Chondrocyte (in vitro differentiated cells): ENCODE data around the gene SNX9. TPM values are rescaled to one million over a fixed set of nuclear protein-coding genes. Genes with fewer than 3 reads are reported as not detected.

ENCODE experiments used
- DNase-seq: peaks from one replicate; pipeline ENCODE4 v3.0.0; 2021; ENCODE audit warnings: mixed read lengths, low spot score
- H3K27ac Mint-ChIP-seq: one replicate; pipeline ENCODE4 v1.8.0; 2021; ENCODE audit warnings: mild to moderate bottlenecking, moderate library complexity, mixed read lengths; ENCODE audit not compliant: unreplicated experiment
- H3K27me3 Mint-ChIP-seq: 2 replicates; pipeline ENCODE4 v1.8.0; 2021; ENCODE audit warnings: low read depth, mixed read lengths
- H3K36me3 Mint-ChIP-seq: 2 replicates; pipeline ENCODE4 v1.8.0; 2021; ENCODE audit warnings: low read depth, mixed read lengths
- H3K4me1 Mint-ChIP-seq: 2 replicates; pipeline ENCODE4 v1.8.0; 2021; ENCODE audit warnings: low read depth, mild to moderate bottlenecking, mixed read lengths
- H3K4me3 Mint-ChIP-seq: one replicate; pipeline ENCODE4 v1.8.0; 2021; ENCODE audit warnings: mild to moderate bottlenecking, moderate library complexity, mixed read lengths; ENCODE audit not compliant: unreplicated experiment
- H3K9me3 Mint-ChIP-seq: 2 replicates; pipeline ENCODE4 v1.8.0; 2021; ENCODE audit warnings: low read depth, mixed read lengths
- CTCF ChIP-seq: fragments of 200-600 bp; sonication (generic); IDR thresholded peaks from 2 replicates; pipeline ENCODE4 v1.5.0; 2021; ENCODE audit warnings: antibody characterized with exemption, mild to moderate bottlenecking, moderate library complexity
- total RNA-seq: library from RNA; stranded (reverse); gene quantifications from 3 replicates; pipeline ENCODE4 v1.2.1, GENCODE V29; 2021

Gene SNX9
- total RNA-seq, 1 donor from 2014 or later: 43.9 TPM

DNA sequence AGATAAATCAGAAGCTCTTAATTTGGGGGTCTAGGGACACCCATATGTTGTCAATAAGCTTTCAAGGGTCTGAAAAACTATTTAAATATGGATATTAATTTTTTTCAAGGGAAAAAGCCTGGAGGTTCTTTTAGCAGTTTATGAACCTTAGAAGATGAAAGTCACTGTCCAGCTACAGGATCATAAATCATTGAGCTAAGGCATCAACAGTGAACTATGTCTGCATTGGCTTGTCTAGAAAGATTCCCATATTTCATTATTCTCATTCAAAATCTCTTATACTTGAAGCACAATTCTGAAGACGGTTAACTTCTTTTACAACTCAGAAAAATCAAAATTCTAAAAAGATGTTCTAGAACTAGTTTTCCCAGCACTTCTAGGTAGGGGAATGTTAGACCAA lies 34.9 kb upstream of the SNX9 start:
- H3K9me3 Mint-ChIP-seq: no peaks in the 10 kb centered on the region
- no peaks in the 10 kb centered on the region for H3K27me3 Mint-ChIP-seq
- TF ChIP-seq CTCF: no peak
- H3K36me3 Mint-ChIP-seq: no peaks in the 10 kb centered on the region
- H3K27ac Mint-ChIP-seq: no peak overlapping the region
- no peak for DNase-seq
- no peak overlapping the region for H3K4me3 Mint-ChIP-seq
- no peaks in the 10 kb centered on the region for H3K4me1 Mint-ChIP-seq

DNA sequence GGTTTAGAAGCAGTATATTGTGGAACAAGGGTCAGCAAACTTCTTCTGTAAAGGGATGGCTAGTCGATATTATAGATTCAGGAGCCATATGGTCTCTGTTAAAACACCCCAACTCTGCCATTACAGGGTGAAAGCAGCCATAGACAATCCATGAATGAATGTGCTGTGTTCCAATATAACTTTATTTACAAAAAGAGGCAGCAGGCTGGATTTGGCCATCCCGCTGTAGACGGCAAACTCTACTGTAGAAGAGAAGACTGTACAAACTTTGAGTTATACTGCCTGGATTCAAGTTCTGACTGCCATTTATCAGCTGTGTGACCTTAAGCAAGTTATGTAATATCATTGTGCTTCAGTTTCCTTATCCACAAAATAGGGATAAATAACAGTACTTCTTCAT lies 33.7 kb upstream of the SNX9 start:
- no peak overlapping the region for H3K27ac Mint-ChIP-seq
- no peaks in the 10 kb centered on the region for H3K36me3 Mint-ChIP-seq
- H3K9me3 Mint-ChIP-seq: no peaks in the 10 kb centered on the region
- H3K27me3 Mint-ChIP-seq: no peaks in the 10 kb centered on the region
- no peak for DNase-seq
- no peaks in the 10 kb centered on the region for H3K4me1 Mint-ChIP-seq
- no peak overlapping the region for H3K4me3 Mint-ChIP-seq
- no peak for TF ChIP-seq CTCF

DNA sequence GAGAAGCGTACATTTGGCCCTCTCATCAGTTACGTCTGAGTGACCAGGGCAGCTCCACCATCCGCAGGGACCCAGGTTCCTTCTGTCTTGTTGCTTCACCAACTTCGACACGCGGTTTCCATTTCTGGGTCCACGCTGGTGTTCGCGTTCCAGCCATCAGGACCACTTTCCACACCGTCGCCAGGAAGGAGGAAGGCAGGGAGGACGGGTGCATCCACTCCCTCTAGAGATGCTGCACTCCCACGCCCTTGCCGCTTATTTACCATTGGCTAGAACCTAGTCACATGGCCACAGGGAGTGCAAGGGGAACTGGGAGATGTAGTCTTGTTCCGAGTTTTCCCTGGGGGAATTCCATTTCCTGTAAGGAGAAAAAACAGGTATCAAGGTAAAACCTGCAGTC lies 33.2 kb upstream of the SNX9 start:
- TF ChIP-seq CTCF: no peak
- no peak for DNase-seq
- H3K4me3 Mint-ChIP-seq: no peak overlapping the region
- H3K4me1 Mint-ChIP-seq: no peaks in the 10 kb centered on the region
- no peaks in the 10 kb centered on the region for H3K36me3 Mint-ChIP-seq
- H3K27me3 Mint-ChIP-seq: no peaks in the 10 kb centered on the region
- H3K27ac Mint-ChIP-seq: no peak overlapping the region
- no peaks in the 10 kb centered on the region for H3K9me3 Mint-ChIP-seq

GRCh38 chr6:157790548-157791160 lies 32.4 kb upstream of the SNX9 start:
- no peak overlapping the region for H3K27ac Mint-ChIP-seq
- no peaks in the 10 kb centered on the region for H3K9me3 Mint-ChIP-seq
- TF ChIP-seq CTCF: no peak
- no peak for DNase-seq
- no peak overlapping the region for H3K4me3 Mint-ChIP-seq
- no peaks in the 10 kb centered on the region for H3K4me1 Mint-ChIP-seq
- no peaks in the 10 kb centered on the region for H3K36me3 Mint-ChIP-seq
- H3K27me3 Mint-ChIP-seq: no peaks in the 10 kb centered on the region

- DNase-seq: no peak
- Mint-ChIP-seq H3K36me3 (no peaks in the 10 kb centered on the region), H3K27ac (no peak overlapping the region), H3K4me3 (no peak overlapping the region), H3K4me1 (no peaks in the 10 kb centered on the region), H3K27me3 (no peaks in the 10 kb centered on the region), H3K9me3 (no peaks in the 10 kb centered on the region)
- no peak for TF ChIP-seq CTCF
Measured at GRCh38 chr6:157791450-157791849, 31.6 kb upstream of the SNX9 start.
